NCI-H2227 treated with DMSO at 0.1 percent for 48 hours (cell line): ENCODE data around the gene RAP1GAP2.

Experiments used
- DNase-seq: peaks from one replicate; lab custom pipeline; 2025; lab: John Stamatoyannopoulos, UW

RAP1GAP2 gene

GRCh38 chr17:2947588-2947950, 151.3 kb downstream of the RAP1GAP2 start:
- no peak for DNase-seq

GRCh38 chr17:2947996-2948550, 151.8 kb downstream of the RAP1GAP2 start:
- DNase-seq: no peak

GRCh38 chr17:2948721-2949468, 152.7 kb downstream of the RAP1GAP2 start:
- DNase-seq: no peak

GRCh38 chr17:2949469-2950044, 153.3 kb downstream of the RAP1GAP2 start:
- no peak for DNase-seq

GRCh38 chr17:2950846-2951245, 154.6 kb downstream of the RAP1GAP2 start:
- DNase-seq: no peak

GRCh38 chr17:2952174-2952845, 156.1 kb downstream of the RAP1GAP2 start:
- no peak for DNase-seq

- DNase-seq: no peak
These were observed 158.7 kb downstream of the RAP1GAP2 start for GRCh38 chr17:2954898-2955445.

- DNase-seq: no peak
These were observed 159.8 kb downstream of the RAP1GAP2 start for GRCh38 chr17:2955931-2956582.

- no peak for DNase-seq
These were observed 161.5 kb downstream of the RAP1GAP2 start for GRCh38 chr17:2957631-2958286.

GRCh38 chr17:2958706-2959222, 162.5 kb downstream of the RAP1GAP2 start:
- peak; percentile 1 for DNase-seq

- no peak for DNase-seq
These were observed 163.3 kb downstream of the RAP1GAP2 start for GRCh38 chr17:2959371-2960130.

GRCh38 chr17:2961446-2961845, 165.2 kb downstream of the RAP1GAP2 start:
- no peak for DNase-seq

- DNase-seq: no peak
These were observed 166.0 kb downstream of the RAP1GAP2 start for GRCh38 chr17:2962236-2962635.

GRCh38 chr17:2962729-2963128, 166.5 kb downstream of the RAP1GAP2 start:
- DNase-seq: no peak

GRCh38 chr17:2963332-2964027, 167.2 kb downstream of the RAP1GAP2 start:
- DNase-seq: no peak

GRCh38 chr17:2964028-2964356, 167.8 kb downstream of the RAP1GAP2 start:
- DNase-seq: no peak

GRCh38 chr17:2964370-2964769, 168.1 kb downstream of the RAP1GAP2 start:
- DNase-seq: no peak

GRCh38 chr17:2964831-2965230, 168.6 kb downstream of the RAP1GAP2 start:
- DNase-seq: no peak

- no peak for DNase-seq
These were observed 169.7 kb downstream of the RAP1GAP2 start for GRCh38 chr17:2965621-2966595.
